Stimulated activated CD8-positive, alpha-beta memory T cell treated with anti-CD3 and anti-CD28 coated beads, Interleukin-4, amount 100 ng/mL, for 4 hours (primary cell): ENCODE measurements around the gene HOXA7.

Source experiments
- DNase-seq, 2 donors: peaks; one replicate each; pipeline ENCODE4 v3.0.0-alpha.2; 2020; ENCODE audit warnings: low read depth in 2 of 2, low spot score in 1 of 2

Gene HOXA7

DNA sequence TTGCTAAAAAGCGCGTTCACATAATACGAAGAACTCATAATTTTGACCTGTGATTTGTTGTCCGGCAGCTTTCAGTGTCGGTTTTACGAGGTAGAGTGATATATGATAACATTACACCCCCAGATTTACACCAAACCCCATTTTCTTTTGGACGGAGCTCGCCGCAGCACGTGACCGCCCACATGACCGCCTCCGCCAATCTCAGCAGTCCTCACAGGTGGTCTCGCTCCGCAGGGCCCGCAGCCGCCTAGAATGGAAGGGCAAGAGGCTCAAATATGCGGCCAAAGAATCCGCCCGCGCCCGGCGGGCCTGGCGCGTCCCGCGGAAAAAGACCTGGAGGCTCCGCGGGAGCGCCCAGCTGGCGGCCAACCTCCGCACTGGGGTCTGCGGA, at the start of gene HOXA7:
Gene HOXA7 (minus strand): TSS at position 168 of the 391 bp plus-strand sequence. CDS start 130 bp downstream, at position 38.
- DNase-seq, result no peak

DNA sequence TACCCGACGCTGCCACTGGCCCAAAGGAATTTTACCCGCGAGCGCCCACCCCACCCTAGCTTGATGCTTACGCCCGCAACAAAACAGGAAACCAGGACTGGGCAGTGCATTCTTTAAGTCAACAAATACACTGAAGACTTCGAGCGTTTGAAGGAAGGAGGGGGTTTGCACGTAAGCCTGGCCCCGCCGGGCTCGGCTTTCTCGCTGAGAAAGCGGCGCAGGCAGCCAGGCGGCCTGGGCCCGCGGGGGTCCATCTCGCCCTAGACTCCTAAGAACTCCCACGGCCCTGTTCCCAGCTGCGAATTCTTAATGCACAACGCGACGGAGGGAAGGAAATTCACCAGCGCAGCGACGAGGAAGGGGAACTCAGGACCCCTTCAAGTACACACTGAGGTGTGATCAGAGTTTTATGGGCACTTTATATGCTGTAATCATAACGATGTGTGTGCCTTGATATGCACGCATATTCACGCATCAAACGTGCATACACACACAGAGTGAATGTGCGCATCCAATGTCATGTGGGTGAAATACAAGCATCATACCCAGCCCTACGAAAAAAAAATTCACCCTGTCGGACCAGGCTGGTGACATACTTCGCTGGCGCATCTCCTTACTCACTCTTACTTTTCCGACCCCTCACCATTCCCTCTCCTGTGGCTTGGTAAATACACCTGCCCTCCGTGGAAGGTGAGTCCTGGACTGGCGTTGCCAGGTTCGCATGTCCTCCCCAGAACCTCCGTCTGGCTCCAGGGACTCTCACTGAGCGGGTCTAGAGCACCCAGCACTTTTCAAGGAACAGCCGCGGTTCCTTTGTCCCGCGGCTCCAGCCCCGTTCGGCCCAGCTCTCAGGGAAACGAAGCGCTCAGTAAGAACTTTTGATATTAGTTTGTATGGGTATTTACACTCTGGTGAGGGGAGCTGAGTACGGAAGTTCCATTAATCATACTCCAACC, 49.1 kb upstream of the HOXA7 start:
- DNase-seq, result no peak

DNA sequence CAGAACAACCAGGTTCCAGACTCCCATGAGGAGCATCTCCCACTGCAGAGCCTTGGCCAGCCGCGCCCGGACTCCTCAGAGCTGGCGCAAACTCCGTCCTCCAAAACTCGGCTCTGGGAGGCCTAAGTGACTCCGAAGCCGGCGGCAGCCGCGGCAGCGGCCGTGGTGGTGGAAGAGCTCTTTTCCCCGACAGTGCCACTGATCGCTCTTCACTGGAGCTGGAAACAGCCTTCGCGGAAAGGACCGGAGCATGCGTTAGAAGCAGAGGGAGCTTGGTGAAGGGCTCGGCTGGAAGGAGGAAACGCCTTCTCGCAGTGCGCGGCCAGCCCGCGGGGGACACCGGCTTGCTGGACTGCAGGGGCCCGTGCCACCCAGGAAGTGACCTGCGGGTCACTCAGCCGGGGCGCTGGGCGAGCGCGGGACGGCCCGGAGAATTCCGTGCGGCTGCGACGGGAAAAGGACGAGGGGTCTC, 48.4 kb upstream of the HOXA7 start:
- DNase-seq, result no peak

DNA sequence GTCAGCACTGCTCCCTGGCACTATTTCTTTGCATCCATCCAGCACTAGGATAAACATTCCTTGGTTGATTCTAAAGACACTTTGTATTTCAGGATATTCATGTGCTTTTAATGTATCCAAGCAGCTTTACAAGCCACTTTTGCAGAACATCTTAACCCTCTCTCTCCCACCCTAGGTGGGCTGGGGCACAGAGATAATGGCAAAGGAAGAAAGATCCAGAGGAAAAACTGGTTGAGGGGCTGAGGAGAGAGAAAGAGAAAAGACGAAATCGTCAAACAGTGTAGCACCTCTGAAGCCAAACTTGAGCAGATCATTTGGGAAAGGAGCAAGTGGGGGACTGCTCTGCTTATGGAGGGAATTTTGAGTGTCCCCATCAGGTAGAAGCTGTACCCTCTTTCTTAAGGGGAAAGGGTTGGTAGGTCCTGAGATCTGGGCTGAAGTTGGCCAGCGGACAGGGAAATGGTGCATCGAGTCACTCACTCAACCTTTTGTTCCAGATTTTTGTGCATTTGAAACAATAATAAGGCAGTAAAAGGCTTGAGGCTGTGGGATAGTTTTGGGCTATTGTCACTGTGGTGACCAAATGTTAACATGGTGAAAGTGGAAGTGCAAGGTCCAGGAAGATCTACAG, 47.6 kb upstream of the HOXA7 start:
- DNase-seq, result no peak

DNA sequence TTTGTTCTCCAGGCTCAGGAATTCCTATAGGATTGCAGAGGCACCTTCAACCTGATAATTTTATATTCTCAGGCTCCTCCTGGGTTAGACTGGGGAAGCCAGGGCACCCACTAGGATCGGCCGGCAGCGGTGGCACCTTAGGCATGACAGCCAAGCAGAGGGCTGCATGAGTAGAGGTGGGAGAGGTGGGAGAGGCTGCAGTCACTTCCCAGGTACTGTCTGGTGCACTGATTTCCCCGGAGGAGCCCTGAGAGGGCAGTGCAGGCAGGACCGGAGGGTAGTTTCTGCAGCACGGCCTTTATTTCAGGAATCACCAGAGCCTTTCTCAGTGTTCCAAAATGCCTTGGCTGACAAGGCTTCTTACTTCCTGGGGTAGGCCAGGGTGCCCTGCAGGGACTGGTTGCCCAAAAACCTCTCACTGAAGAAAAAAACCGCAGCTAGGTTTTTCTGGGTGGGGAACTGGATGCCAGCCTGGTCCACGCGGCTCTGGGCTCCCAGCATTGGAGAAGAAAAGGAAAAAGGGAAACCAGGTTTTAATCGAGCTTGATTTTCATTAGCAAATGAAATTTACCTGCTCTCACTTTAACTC, 47.0 kb upstream of the HOXA7 start:
- no peak for DNase-seq

- no peak for DNase-seq
These were observed 46.3 kb upstream of the HOXA7 start for GRCh38 chr7:27202862-27203134.

GRCh38 chr7:27202018-27202861, 45.8 kb upstream of the HOXA7 start:
- DNase-seq, result no peak

DNA sequence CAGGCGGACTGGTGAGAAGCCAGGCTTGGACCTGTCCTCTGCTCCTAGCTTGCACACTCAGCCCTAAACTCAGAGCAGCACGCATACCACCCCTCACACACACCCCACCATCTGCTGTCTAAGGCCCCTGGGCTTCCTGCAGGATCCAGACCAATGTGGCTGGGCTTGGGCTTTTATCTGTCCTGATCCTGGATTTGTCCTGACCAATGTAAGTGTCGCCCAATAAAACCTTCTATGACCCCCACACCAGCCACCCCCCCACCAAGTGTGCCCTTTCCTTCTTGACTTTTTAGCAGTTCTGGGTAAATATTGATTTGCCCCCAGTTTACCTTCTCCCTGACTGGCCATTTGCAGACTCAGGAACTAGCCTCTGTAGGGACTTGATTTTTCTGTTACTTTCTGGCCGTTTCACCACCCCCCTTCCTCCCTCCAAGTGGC, 45.1 kb upstream of the HOXA7 start:
- no peak for DNase-seq

DNA sequence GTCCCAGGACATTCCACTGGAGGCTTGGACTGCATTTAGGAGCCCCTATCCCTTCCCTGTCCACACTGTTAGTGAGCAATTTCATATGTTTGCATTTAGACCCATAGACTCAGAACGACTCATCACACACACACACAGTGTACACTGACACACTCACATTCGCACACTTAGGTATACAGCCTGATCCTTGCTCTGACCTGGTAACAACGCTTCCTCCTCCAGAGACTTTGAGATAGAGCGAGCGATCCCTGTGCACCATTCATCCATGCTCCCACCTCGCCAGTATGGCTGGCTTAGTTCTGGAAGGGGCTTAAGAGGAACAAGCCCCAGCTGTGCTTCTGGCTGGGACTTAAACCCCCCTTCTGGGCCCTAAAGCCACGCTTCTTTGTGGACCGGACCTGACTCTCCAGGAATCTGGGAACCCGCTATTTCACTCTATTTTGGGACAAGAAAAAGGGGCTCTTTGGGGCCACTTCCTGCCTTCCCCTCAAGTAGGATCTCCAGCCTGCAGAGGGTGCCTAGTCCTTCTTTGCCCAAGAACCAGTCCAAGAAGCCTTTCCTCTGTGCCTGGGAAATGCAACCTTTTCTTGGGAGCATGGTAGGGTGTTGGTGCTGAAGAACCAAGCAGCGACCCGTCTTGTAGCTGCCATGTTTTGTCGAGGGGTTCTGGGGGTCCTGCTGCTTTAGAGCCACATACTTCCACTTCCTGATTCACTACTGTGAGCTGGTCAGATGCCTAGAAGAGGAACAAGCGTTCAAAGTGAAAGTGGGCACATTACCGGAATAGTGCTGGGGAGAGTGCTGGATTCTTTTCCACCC, 44.5 kb upstream of the HOXA7 start:
- DNase-seq, result no peak

DNA sequence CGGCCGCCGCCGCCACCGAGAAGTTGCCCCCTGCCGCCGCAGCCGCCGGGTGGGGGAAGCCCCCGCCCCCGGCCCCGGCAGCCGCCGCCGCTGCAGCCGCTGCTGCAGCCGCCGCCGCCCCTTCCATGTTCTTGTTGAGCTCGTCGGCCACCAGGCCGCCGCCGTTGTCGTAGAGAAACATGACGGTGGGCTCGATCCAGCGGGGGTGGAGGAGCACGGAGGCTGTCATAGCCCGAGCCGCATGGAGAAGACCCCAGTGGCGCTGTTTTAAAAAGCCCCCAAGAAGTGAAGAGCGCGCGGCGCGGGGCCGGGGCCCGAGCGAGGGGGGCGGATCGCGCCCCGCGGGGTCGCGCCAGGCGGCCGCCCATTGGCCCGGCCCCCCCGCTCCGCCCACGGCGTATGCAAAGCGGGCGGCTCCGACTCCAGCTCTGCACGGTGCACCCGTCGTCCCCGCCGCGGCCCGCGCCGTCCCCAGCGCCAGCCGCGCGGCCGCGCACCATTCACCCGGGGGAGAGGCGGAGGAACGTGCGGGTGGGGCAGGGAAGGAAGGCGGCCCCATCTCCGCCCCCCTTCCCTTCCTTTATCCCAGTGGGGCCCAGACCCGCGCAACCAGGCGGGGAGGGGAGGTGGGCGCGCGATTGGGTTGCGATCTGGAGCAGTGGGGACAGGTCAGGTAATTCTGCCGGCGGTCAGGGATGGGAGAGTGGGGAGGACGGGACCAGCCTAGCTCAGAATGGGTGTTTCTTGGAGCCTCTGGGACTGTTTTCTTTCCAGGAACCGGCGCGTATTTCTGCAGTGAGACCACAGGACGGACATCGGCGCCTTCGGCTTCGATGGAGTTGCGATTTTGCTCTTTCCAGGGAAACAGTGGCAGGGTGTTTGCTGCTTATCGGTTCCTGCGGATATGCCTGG, 43.6 kb upstream of the HOXA7 start, which contains the start of gene HOXA13:
Gene HOXA13 (minus strand): TSS at position 243 of the 912 bp plus-strand sequence. CDS start 14 bp downstream, at position 229.
- no peak for DNase-seq

GRCh38 chr7:27198871-27199801, 42.7 kb upstream of the HOXA7 start:
- DNase-seq, result no peak

- no peak for DNase-seq
These were observed 41.8 kb upstream of the HOXA7 start for GRCh38 chr7:27198138-27198841.

GRCh38 chr7:27197137-27198042, 40.9 kb upstream of the HOXA7 start:
- no peak for DNase-seq

GRCh38 chr7:27196287-27196767, 39.9 kb upstream of the HOXA7 start:
- peak; percentile 56 to 85 for DNase-seq

DNA sequence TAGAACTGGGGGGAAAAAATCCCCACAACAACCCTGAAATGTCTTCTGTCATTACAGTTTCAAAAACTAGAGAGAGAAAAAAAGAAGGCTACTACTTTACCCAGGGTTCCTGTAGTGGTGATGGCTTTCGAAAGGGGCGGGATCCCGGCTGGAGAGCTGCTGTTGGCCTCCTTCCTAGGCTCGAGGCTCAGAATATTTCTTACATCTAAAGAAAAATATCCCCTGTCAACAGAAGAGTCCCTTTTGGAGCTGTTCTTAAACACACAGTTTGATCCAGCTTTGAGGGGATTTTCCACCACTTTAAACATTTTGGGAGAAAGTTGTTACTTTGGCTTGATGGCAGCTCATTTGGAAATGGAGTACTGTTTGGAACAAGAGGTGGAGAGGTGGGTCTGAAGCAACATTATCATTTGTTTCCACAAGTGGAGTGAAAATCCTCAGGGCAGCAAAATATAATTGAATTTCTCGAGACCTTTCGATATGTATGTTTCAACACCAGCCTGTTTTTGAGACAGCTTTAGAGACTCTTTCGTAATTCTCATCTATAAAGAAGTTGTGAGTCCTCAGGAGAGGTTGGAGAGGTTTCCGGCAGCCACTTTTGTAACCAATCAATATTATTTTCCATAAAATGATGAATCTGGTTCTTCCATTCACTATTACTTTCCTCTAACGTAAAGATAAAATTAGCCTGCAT, 38.4 kb upstream of the HOXA7 start:
- no peak for DNase-seq

DNA sequence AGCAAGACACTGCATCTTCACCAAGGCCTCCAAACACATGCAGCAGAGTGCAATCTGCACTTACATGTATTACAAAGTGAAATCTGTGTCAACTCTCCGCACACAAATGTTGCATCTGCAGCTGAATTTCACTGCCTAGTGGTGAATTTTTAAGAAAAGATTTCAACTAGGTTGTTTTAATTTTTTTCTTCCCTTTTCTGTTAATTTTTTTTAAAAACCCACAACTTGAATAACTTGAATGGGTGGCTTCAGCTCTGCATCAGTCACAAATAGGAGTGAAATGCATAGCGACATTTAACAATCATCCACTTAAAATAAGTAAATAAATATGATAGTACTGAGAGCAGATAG, 37.5 kb upstream of the HOXA7 start:
- DNase-seq, result no peak
